HuH-7 (cell line): ENCODE results near the gene DLX3.

Experiments
- DNase-seq: peaks from one replicate; pipeline ENCODE4 v3.0.0; 2011; ENCODE audit warnings: low spot score

Gene DLX3

DNA sequence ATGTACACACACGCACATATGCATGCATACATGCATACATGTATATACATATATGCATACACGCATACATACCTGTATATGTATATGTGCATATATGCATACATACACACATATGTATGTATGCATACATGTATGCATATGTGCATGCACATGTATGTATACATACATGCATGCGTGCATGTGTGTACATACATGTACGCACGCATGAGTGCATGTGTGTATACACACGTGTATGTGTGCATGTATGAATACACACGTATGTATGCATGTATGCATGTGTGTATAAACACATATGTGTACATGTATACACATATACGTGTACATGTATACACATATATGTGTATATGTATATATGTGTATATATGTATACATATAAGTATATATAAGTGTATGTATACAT lies 28.5 kb upstream of the DLX3 start:
- no peak for DNase-seq

GRCh38 chr17:50022463-50023130 lies 27.6 kb upstream of the DLX3 start:
- DNase-seq, result no peak

GRCh38 chr17:50021681-50022370 lies 26.8 kb upstream of the DLX3 start:
- no peak for DNase-seq

DNA sequence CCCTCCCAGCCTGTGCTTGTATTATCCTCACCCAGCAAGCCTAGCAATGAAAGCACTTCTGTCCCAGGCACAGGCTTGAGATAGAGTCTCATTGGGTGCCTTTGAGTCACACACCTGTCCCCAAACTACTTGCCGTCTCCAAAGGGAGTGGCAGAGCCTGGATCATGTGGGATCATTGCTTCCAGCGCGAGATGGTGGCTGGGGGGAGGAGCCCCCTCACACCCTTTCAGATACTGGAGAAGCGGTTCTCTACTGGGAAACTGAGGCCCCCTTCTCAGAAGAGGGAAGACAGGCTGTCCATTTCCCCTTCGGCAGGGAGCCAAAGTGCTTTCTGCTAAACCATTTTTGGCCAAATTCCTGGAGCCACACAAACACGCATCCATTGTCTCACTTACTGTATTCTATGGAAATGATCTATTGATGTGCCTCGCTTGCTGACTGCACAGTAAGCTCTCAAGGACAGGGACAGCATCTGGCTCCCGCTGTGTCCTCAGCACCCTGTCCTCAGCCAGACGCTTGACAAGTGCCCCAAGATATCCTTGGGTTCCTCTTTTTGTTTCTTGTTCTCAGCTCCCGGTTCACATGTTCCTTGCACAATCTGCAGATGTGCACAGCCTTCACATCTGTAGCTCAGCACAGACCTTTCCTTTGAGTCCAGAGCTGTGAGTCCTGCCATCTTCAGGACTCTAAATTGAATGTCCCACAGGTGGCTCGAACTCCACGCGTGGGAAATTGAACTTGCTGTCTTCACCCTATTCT lies 26.0 kb upstream of the DLX3 start:
- DNase-seq, result no peak

- no peak for DNase-seq
These were observed 23.9 kb upstream of the DLX3 start for GRCh38 chr17:50018909-50019308.

DNA sequence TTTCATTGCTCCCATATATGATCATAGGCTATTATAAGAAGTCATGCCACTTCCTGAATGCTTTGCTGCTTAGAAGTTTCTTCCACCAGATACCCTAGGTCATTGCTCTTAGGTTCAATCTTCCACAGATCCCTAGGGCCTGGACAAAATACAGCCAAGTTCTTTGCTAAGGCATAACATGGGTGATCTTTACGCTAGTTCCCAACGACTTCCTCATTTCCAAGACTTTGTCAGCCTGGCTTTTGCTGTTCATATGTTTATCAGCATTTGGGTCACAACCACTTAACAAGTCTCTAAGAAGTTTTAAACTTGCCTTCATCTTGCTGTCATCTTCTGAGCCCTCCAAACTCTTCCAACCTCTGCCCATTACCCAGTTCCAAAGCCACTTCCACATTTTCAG lies 20.1 kb upstream of the DLX3 start:
- no peak for DNase-seq

GRCh38 chr17:50014471-50015088 lies 19.6 kb upstream of the DLX3 start:
- DNase-seq, result no peak

DNA sequence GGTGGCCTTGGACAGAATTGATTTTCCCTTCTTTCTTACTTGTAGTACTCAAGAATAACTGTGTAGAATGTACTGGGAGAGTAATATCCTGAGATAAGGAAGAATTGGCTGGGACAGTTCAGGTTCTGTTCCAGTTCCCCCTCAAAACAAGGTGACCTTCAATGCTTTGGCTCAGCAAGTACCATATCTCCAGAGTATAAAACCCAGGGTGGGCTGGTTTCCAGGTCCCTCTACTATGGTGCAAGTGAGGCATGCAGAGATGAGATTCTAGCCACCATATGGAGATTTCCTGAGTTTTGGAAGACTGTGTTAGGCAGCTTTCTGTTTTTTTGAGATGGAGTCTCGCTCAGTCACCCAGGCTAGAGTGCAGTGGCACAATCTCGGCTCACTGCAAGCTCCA lies 18.1 kb upstream of the DLX3 start:
- DNase-seq, result no peak

- DNase-seq, result no peak
These were observed 14.3 kb upstream of the DLX3 start for GRCh38 chr17:50009282-50009681.

DNA sequence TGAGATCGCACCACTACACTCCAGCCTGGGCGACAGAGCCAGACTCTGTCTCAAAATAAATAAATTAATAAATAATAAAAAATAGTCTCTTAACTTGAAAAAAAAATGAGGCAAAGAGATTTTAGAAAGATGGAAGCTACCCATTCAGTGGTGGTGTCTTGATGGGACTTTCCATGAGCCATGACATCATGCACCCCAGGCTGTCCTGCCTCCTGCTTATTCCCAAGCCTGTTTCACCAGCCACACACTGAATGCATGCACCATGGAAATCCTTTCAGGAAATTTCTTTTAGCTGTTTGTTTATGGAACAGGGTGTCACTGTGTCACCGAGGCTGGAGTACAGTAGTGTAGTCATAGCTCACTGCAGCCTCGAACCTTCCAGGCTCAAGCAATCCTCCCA lies 8.9 kb upstream of the DLX3 start:
- no peak for DNase-seq

GRCh38 chr17:49998836-49999511 lies 4.0 kb upstream of the DLX3 start:
- no peak for DNase-seq

DNA sequence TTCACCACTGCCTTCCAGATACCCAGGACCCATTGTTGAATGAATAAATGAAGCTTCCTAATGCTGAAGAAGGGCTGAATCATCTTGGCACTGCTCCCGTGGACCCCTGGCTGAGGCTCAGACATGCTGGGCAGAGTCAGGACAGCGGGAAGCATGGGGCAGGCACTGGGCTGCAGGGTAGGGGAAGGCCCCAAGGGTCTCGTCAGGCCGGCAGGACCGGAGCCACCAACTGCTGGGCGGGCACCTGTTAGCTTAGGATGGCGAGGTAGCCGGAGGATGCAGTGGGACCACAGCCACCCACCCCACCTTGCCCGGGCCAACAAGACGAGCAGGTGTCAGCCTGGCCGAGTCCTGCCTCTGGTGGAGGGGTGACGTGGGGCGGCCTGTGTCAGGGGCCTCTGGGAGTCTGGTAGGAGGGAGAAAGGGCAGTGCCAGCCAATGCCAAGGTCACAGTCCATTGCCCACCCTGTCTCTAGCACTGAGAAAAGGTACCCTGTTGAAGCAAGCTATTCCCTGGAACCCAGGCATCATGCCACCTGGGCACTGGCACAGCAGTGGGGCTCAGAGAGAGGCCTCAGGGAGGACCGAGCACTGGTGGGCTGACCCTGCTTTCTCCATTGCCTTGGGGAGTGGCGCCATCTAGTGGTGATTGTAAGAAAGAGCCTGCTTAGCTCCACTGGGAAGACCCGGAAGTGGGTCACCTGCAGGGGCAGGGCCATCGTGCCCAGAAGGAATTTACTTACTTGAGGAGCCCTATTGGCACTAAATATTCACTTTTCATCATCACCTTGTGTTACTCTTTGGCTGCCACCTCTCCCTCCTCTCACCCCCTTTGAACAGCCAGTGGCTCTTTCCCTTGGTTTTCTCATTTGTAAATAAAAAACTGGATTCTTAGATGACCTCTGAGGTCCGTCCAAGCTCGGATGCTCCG lies 3.0 kb upstream of the DLX3 start:
- peak; percentile 93 for DNase-seq

DNA sequence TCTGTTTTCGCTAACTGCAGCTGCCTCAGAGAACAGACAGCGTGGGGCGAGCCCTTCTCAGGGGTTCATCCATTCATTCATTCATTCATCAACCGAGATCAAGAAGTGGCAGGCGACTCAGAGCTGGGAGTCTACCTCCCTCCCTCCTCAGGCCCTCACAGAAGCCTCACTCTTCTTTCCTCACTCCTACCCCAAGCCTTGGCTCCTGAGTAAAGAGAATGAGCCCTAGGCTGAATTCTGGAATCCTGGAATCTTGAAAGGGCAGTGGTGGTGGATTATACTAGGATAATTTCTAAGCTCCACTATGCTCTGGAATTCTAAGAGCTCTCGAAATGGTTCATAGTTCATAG lies 2.3 kb upstream of the DLX3 start:
- peak; percentile 6 for DNase-seq

GRCh38 chr17:49996495-49997300 lies 1.7 kb upstream of the DLX3 start:
- DNase-seq, result peak; percentile 86

DNA sequence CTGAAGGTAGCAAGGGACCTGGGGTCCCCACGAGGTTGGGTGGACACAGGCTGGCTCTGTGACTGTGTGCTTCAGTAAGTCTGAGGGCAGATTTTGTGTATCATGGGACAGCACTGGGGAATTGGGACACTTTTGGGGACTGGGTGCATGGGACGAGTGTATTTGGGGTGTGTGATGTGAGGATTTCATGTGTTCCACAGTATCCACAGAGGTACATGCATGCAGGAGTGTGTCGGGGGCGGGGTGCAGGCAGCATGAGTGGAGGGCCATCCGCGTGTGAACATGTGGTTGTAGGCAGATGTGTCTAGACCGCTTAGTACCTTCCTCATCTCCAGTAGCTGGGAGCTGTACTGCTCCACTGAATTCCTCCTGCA lies 1.1 kb upstream of the DLX3 start:
- DNase-seq, result no peak

DNA sequence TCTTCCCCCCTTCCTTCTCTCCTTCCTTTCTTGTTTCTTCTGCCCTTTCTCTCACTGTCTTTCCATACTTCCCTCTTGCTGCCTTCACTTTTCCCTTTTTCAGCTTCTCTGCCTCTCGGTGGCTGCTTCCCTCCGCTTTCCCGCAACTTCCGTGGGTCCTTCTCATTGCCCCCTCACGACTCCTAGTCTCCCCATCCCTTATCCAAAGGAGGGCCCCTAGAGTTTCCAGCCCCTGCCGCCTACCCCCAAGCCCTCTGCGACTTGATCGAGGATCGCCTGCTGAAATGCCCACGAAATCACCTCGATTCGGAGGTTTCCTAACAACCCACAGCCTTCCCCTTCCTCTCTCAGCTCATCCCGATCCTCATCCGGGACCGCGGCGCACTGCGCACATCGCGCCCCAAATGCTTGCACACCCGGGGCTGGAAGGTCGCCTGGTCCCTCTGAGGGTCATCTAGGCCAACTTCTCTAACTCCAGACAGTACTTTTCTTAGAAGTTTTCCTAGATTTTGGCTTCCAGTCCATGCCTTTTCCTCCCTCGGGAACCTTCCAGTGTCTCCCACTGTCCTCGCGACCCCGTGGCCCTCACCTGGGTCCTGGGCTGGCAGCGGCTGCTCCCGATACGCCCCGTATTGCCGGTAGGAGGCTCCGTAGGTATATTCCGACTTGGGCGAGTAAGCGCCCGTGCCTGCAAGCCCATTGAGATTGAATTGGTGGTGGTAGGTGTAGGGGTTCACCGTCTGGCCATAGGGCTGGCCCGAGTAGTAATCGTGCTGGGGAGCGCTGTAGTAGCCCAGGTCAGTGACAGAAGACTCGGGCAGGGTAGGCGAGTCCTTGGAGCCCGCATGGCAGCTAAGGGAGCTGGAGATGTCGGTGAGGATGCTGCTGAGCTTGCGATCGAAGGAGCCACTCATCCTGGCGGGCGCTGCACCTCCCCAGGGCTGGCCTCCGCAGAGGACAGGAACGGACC lies 654 bp downstream of the DLX3 start:
- peak; percentile 11 for DNase-seq

DNA sequence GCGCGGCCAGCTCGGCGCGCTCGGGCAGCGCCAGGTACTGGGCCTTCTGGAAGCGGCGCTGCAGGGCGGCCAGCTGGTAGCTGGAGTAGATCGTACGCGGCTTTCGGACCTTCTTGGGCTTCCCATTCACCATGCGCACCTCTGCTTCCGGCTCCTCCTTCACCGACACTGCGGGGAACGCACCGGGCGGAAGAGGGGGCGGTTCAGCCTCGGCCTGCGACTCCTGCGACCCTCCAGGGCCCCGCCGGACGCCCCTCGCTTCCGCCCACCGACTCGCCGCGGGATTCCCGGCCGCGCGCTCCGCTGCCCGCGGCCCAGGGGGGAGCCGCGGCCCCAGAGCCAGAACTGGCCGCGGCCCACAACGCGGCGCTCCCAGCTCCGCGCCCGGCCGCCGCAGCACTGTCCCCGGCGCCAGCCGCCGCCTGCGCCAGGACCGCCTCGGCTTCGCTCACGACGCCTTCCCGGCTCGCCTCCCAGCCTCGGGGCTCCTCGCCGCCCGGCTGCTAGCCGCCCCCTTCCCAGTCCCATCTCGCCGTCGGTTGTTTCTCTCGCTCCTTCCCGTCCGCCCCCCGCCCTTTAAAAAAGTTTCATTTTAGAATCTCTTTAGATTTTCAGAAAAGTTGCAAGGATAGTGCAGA lies 1.5 kb downstream of the DLX3 start:
- peak; percentile 3 for DNase-seq

- DNase-seq, result peak; percentile 4
These were observed 2.0 kb downstream of the DLX3 start for GRCh38 chr17:49992933-49993422.
